Activated gamma-delta T cell (primary cell): ENCODE measurements around the gene OR5C1.
"Not testable (repeated sequence)": the region's sequence is repeated elsewhere in the genome, so short reads cannot be mapped to it uniquely, and the experiment has no call there.

Source experiments
- DNase-seq: peaks from one replicate; lab custom pipeline; 2025; lab: John Stamatoyannopoulos, UW
- total RNA-seq, 2 donors: gene quantifications; one replicate each; lab custom pipeline; 2026; lab: John Stamatoyannopoulos, UW

The OR5C1 gene
- total RNA-seq: 0 reads per million in 2 donors

- DNase-seq: no peak
These were observed at the start of gene OR5C1 for GRCh38 chr9:122788831-122789230. TSS of gene OR5C1 (plus strand) at chr9:122788933. CDS start at chr9:122788933, 0 bp downstream.

DNA sequence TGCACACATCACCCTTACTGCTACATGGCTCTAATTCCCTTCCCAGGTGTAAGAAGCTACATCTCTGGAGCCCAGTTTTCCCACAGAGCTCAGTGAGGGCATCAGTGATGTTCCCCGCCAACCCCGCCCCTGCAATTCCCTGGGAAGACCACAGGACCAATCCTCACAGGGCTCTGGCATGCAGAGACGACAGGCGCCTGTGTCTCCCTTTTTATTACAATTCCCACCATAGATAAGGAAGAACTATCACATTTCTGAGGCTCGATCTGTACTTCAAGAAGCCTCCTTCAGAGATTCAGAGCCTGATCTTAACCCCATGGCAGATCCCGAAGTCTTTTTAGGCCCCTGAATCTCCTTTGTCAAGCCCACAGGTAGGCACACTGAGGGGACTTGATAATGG is 46.7 kb upstream of the OR5C1 start, which contains the start of gene OR1L6:
Gene OR1L6, plus strand, starts transcription at position 301 of the 400 bp plus-strand sequence. CDS start 7,545 bp downstream, outside the sequence.
- no peak for DNase-seq

DNA sequence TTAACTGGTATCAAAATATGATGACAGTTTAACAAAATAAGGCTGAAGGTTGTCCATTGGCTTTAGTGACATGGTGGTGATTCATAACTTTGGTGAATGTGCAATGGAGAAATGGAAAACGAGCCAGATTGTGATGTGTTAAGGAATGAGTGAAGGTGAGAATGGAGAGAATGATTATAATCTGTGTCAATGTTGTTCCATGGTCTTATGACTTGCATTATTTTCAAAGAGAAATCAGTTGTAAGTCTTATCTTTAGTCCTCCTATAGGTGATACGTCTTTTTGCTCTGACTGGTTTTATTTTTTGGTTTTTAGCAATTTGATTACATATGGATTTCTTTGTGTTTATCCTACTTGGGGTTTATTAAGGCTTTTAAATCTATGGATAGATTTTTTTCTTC is 33.9 kb upstream of the OR5C1 start:
- no peak for DNase-seq

- DNase-seq: no peak
These were observed 20.9 kb upstream of the OR5C1 start for GRCh38 chr9:122767817-122768216.

GRCh38 chr9:122777052-122777451 is 11.7 kb upstream of the OR5C1 start:
- no peak for DNase-seq

- DNase-seq: no peak
These were observed 10.7 kb upstream of the OR5C1 start for GRCh38 chr9:122777935-122778627.

DNA sequence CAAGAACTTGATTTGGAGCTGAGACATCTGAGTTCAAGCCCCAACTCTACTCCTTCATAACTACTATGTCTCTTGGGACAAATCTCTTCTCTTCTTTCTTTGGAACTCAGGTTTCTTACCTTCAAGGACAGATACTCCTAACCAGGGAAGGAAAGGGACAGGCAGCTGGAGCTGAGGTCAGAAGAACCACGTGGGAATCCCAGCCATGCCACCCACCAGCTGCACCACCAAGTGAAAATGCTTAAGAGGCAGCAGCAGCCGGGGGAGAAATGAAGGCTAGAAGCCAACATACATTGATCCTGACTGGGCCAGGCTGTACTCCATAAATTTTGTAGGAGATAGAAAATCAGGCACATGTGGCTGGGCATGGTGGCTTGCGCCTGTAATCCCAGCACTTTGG is 9.6 kb upstream of the OR5C1 start:
- no peak for DNase-seq

- no peak for DNase-seq
These were observed 8.7 kb upstream of the OR5C1 start for GRCh38 chr9:122780026-122780425.

DNA sequence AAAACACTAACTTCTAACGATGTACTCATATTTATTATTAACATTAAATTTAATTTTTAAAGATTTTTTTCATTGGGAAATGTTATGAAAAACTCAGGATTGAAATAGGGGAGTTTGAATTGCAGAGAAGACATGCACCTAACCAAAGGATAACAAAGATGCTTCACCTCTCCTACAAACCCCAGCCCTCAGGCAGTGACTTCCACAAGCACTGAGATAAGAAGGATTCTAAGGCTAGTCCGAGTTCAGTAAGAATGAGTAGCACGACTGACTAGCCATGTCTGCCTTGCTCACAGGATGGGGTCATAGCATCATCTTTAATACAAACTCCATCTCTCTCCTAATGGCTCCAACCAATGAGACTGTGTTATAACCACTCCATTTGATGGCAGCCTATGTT is 7.1 kb upstream of the OR5C1 start:
- no peak for DNase-seq

- DNase-seq: no peak
These were observed 3.5 kb upstream of the OR5C1 start for GRCh38 chr9:122785269-122785668.

GRCh38 chr9:122786338-122786737 is 2.4 kb upstream of the OR5C1 start:
- DNase-seq: no peak

DNA sequence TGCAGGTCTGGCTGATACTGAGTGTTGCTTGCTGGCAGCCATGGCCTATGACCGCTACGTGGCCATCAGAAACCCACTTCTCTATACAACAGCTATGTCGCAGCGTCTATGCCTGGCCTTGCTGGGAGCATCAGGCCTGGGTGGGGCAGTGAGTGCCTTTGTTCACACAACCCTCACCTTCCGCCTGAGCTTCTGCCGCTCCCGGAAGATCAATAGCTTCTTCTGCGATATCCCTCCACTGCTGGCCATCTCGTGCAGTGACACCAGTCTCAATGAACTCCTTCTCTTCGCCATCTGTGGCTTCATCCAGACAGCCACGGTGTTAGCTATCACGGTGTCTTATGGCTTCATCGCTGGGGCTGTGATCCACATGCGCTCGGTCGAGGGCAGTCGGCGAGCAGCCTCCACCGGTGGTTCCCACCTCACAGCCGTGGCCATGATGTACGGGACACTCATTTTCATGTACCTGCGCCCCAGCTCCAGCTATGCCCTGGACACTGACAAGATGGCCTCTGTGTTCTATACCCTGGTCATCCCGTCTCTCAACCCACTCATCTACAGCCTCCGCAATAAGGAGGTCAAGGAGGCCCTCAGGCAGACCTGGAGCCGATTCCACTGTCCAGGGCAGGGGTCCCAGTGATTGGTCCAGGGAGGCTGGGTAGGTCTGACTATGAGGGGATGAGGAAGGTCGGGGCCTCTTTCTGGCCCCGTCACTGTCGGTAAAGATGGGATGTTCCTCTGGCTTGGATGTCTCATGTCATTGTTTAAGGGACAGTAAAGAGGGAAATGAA is 718 bp downstream of the OR5C1 start:
- DNase-seq: no peak

GRCh38 chr9:122791872-122792669 is 3.3 kb downstream of the OR5C1 start:
- DNase-seq: no peak

DNA sequence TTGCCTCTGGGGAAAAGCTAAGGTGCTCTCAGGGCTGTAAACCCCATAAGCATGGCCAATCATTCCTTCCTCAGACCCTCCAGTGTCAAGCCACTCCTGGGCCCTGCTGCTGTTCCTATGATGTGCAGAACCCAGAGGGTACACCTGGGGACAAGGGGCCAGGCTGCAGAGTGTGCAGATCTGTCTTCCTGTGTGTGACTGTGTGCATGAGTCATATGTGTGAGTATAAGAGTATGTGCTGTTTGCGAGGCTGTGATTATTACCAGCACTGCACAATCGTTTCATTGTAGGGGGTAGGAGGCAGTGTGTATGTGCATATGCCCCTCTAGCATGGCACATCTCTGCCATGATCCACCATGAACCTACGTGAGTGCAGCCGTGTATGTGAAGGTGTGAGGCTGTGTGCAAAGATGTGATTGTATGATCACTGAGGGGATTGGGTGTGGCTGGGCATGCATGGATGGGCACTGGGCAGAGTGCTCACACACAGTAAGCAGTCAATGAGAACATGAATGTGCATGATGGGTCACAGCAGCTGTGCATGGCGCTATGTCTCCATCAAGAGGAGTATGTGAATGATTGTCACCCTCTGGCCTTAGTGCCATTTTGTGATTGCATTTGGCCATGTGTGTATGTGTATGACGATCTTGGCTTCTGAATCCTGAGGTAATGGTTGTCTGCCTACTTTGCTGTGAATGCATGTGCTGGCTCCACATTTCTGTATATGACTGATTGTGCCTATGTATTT is 8.8 kb downstream of the OR5C1 start:
- DNase-seq: no peak

DNA sequence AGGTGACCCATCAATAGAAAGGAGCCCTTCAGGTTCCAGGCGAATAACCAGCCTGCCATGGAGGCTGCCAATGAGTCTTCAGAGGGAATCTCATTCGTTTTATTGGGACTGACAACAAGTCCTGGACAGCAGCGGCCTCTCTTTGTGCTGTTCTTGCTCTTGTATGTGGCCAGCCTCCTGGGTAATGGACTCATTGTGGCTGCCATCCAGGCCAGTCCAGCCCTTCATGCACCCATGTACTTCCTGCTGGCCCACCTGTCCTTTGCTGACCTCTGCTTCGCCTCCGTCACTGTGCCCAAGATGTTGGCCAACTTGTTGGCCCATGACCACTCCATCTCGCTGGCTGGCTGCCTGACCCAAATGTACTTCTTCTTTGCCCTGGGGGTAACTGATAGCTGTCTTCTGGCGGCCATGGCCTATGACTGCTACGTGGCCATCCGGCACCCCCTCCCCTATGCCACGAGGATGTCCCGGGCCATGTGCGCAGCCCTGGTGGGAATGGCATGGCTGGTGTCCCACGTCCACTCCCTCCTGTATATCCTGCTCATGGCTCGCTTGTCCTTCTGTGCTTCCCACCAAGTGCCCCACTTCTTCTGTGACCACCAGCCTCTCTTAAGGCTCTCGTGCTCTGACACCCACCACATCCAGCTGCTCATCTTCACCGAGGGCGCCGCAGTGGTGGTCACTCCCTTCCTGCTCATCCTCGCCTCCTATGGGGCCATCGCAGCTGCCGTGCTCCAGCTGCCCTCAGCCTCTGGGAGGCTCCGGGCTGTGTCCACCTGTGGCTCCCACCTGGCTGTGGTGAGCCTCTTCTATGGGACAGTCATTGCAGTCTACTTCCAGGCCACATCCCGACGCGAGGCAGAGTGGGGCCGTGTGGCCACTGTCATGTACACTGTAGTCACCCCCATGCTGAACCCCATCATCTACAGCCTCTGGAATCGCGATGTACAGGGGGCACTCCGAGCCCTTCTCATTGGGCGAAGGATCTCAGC is 11.6 kb downstream of the OR5C1 start, which contains the start of gene OR1K1:
Gene OR1K1, plus strand, starts transcription at position 58 of the 995 bp plus-strand sequence. Its CDS starts 0 bp downstream, at position 58.
- no peak for DNase-seq

DNA sequence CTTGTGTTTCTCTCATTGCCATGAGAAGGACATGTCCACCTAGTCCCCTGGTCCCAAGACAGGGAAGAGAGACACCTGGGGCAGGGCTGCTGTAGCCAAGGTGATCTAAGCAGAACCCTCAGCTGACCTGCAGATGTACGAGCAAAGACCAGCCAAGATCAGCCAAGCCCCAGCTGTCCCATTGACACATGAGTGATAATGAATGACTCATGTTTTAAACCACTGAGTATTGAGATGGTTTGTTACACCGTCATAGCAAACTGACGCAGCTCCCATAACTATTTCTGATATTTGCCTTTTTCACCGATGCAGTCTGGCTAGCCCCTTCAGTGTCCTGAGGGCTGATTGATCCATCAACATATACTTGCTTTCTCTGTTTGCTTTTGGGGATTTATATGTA is 17.9 kb downstream of the OR5C1 start:
- DNase-seq: no peak

DNA sequence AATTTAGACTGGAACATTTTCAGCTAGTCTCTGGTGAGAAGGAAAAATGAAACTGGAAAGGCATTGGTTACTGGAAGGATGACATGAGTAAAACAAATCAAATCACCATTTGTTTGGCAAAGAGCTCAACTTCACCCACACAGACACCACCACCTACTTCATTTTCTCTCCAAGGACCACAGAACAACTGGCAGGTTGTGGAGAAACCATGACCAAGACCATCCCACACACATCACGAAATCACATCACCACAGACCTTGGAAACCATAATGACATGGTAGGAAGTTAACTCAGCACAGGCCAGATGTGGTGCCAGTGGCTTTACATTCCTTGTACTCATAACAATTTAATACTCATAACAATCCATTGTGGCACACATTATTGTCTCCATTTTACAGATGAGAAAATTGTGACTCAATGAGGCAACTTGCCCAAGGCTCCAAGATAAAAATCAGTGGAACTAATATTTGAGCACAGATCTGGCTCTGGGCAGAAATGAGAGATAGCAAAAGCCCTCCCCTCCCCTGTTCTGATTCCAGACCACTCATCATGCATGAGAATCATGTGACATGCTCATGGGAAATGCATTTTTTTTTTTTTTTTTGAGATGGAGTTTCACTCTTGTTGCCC is 18.7 kb downstream of the OR5C1 start:
- no peak for DNase-seq

DNA sequence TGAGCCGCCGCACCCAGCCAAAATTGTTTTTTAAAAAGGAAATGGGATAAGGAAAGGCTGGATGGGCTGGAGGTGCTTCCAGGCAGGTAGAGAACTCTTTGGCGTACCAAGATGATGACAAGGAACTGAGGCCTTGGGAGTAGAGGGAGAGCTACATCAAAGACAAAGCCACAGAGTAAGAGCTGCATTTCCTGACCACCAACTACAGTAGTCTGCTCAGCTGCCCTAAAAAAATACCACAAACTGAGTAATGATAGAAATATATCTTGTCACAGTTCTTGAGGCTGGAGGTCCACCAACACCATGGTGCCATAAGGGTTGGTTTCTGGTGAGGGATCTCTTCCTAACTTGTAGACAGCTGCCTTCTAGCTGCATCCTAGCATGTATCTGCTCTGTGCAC is 19.4 kb downstream of the OR5C1 start:
- no peak for DNase-seq

DNA sequence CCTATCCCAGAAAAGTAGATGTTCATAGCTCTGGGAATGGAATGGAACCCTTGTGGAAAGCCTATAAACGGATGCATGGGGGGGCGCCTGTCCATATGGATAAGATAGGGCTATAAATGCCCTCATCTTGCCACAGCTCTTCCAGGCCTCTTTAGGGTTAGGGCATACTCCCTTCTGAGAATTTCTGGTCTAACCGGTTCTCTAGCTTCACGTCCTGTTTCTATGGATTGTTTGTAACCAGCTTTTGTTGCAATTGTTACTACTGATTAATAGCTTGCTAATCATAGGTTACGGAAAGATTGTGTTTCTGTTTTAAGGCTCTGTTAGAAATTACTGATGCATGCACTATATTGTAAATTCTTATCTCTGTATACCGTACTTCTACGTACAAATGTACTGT is 20.5 kb downstream of the OR5C1 start:
- not testable (repeated sequence) for DNase-seq
